Measurements from ENCODE around the gene SAG.

DNA sequence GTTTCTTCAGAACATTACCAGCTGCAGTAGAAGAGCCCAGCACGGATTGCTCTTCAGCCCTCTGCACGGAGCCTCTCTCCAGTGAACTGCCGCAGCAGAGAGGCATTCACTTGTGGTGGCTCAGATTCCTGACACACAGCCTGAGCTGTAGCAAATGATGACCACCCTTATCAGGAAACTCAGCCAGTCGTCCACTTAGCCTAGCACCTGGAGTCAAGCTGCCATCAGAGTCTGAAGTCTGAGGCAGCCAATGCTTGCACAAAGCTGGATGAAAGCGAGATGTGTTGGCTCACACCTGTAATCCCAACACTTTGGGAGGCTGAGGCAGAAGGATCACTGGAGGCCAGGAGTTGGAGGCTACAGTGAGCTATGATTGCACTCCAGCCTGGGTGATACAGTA is 11.7 kb upstream of the SAG start:
- TF ChIP-seq POLR2A (IDR thresholded peaks at IDR 0.05; ENCODE audit: low read depth, low read length) (no peak), POLR2AphosphoS5 (IDR thresholded peaks at IDR 0.05; ENCODE audit: low read depth, low read length) (peak; percentile 57)
